ENCODE measurements around the gene PRTFDC1. TPM values are rescaled to one million over a fixed set of nuclear protein-coding genes. Genes with fewer than 3 reads are reported as not detected.

PRTFDC1 gene
- total and polyA plus RNA-seq, 11 donors, result 1.9 to 13.1 (median 4.6) TPM

GRCh38 chr10:24851629-24852028 lies 100.8 kb downstream of the PRTFDC1 start:
- no peak for ATAC-seq
- no peak for DNase-seq
- TF ChIP-seq CTCF (IDR thresholded peaks at IDR 0.05) (no peak), POLR2A (IDR thresholded peaks at IDR 0.05) (no peak)
- Histone ChIP-seq H3K27me3 (no peaks in the 10 kb centered on the region), H3K36me3 (no peaks in the 10 kb centered on the region), H3K4me3 (no peak overlapping the region), H3K4me1 (peaks cover 0 to 24% (median 0%) of the 10 kb centered on the region in 12 donors), H3K9me3 (no peaks in the 10 kb centered on the region), H3K27ac (no peak overlapping the region)
- 77 to 85% (median 81%) methylated on average over 11 of the region's 11 CpGs for WGBS, 4 donors
- intact Hi-C loops (cut with DNase I), result no loop called here

- Histone ChIP-seq H3K4me3 (no peak overlapping the region), H3K9me3 (no peaks in the 10 kb centered on the region), H3K27me3 (no peaks in the 10 kb centered on the region), H3K36me3 (no peaks in the 10 kb centered on the region), H3K4me1 (peaks cover 0 to 24% (median 0%) of the 10 kb centered on the region in 12 donors), H3K27ac (no peak overlapping the region)
- no peak for TF ChIP-seq POLR2A (IDR thresholded peaks at IDR 0.05)
- TF ChIP-seq CTCF (IDR thresholded peaks at IDR 0.05), result no peak
- intact Hi-C loops (cut with DNase I), result no loop called here
- DNase-seq (no peak), ATAC-seq (no peak)
- 30 to 83% (median 64%) methylated on average over 1 of the region's 1 CpG for WGBS, 4 donors
Measured at GRCh38 chr10:24850727-24851296, 101.6 kb downstream of the PRTFDC1 start.

DNA sequence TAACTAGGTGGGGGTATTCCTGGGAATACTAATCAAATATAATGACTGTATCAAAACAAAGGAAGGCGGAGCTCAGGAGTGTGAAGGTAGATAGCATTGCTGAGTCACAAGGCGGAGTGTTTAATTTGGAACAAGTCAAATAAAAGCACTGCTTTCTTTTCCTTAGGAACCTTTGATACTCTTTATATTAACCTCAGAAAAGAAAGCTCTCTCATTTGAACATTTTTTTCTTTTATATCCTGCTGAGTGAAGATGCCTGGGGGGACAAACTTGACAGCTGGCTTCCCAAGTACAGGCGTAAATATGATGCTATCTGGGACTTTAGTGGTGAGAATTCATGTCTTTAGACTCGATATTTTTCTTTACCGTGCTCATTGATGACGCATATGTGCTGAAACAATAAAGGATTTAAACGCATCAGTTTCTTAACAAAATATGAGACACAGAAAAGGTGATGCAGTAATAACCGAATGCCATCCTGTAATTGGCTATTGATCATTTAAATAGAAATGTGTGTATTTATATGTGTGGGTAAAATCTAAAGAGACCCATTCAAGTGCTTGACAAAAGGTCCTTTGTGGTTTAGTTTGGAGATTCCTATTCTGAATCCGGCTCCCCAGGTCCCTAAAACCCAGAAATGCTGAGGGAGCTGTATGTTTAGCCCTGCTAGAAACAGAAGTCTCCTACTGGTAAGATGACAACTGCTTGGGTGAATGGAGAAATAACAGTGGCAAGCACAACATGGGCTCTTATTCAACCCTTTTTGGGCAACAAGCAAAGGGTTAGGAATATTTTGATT lies 102.7 kb downstream of the PRTFDC1 start:
- no peak overlapping the region for H3K4me3 ChIP-seq
- WGBS, 4 donors, result 89 to 93% (median 90%) methylated on average over 9 of the region's 9 CpGs
- intact Hi-C loops (cut with DNase I), result no loop called here
- no peak overlapping the region for H3K27ac ChIP-seq
- DNase-seq (no peak), ATAC-seq (no peak)
- H3K9me3 ChIP-seq, result no peaks in the 10 kb centered on the region
- H3K27me3 ChIP-seq, result no peaks in the 10 kb centered on the region
- H3K36me3 ChIP-seq, result no peaks in the 10 kb centered on the region
- TF ChIP-seq CTCF (IDR thresholded peaks at IDR 0.05), result no peak
- peaks cover 0 to 24% (median 0%) of the 10 kb centered on the region in 12 donors for H3K4me1 ChIP-seq

DNA sequence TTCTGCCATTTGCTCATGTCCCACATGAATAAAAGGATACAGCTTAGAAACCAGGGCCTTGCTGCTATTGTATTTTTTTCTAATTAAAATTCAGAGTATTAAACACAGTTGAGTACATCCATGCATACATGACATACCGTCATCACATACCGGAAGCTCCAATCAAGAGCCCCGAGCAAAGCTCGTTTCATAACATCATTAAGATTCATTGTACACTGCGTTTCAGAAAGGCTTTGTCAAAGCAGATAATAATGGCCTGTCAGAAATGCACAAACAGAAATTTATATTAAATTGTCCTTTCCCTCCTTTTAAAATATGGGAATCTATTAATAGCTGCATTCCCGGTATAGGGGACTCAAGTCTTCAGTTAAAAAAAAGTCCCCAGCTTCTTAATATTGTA lies 103.4 kb downstream of the PRTFDC1 start:
- Histone ChIP-seq H3K4me1 (peaks cover 0 to 24% (median 0%) of the 10 kb centered on the region in 12 donors), H3K27ac (peak overlapping the region in 2 of 12 donors; percentile 9 to 39), H3K9me3 (no peaks in the 10 kb centered on the region), H3K36me3 (no peaks in the 10 kb centered on the region), H3K27me3 (no peaks in the 10 kb centered on the region), H3K4me3 (no peak overlapping the region)
- DNase-seq (no peak), ATAC-seq (no peak)
- TF ChIP-seq POLR2A (IDR thresholded peaks at IDR 0.05) (no peak), CTCF (IDR thresholded peaks at IDR 0.05) (no peak)
- intact Hi-C loops (cut with DNase I), result no loop called here
- WGBS, 4 donors, result 71 to 80% (median 76%) methylated on average over 6 of the region's 6 CpGs

Measured in heart left ventricle (tissue), 16 donors.